G401.6 (cell line): Measurements from ENCODE around the gene DGCR2.
"Not testable (repeated sequence)": the region's sequence is repeated elsewhere in the genome, so short reads cannot be mapped to it uniquely, and the experiment has no call there.

Experiments
- FAIRE-seq: peaks from 2 replicates; lab custom pipeline; 2012; peaks lifted over from hg19 to GRCh38; lab: Jason Lieb, UNC

DGCR2 gene

GRCh38 chr22:19040391-19040861 lies 81.8 kb downstream of the DGCR2 start:
- FAIRE-seq, result no peak

- FAIRE-seq, result no peak
These were observed 82.4 kb downstream of the DGCR2 start for GRCh38 chr22:19039796-19040280.

- no peak for FAIRE-seq
These were observed 82.8 kb downstream of the DGCR2 start for GRCh38 chr22:19039448-19039780.

- no peak for FAIRE-seq
These were observed 83.3 kb downstream of the DGCR2 start for GRCh38 chr22:19038728-19039447.

- no peak for FAIRE-seq
These were observed 84.1 kb downstream of the DGCR2 start for GRCh38 chr22:19038164-19038546.

GRCh38 chr22:19037282-19038163 lies 84.7 kb downstream of the DGCR2 start:
- FAIRE-seq, result no peak

- no peak for FAIRE-seq
These were observed 85.5 kb downstream of the DGCR2 start for GRCh38 chr22:19036523-19037273.

GRCh38 chr22:19036229-19036522 lies 86.0 kb downstream of the DGCR2 start:
- no peak for FAIRE-seq

GRCh38 chr22:19035474-19036228 lies 86.6 kb downstream of the DGCR2 start:
- no peak for FAIRE-seq

GRCh38 chr22:19035126-19035473 lies 87.1 kb downstream of the DGCR2 start:
- not testable (repeated sequence) for FAIRE-seq

GRCh38 chr22:19034724-19035120 lies 87.5 kb downstream of the DGCR2 start:
- not testable (repeated sequence) for FAIRE-seq

- FAIRE-seq, result not testable (repeated sequence)
These were observed 88.0 kb downstream of the DGCR2 start for GRCh38 chr22:19034031-19034723.

- FAIRE-seq, result not testable (repeated sequence)
These were observed 88.7 kb downstream of the DGCR2 start for GRCh38 chr22:19033568-19033905.

- not testable (repeated sequence) for FAIRE-seq
These were observed 89.2 kb downstream of the DGCR2 start for GRCh38 chr22:19032898-19033567.

- FAIRE-seq, result not testable (repeated sequence)
These were observed 89.9 kb downstream of the DGCR2 start for GRCh38 chr22:19032156-19032785.

GRCh38 chr22:19030889-19031252 lies 91.3 kb downstream of the DGCR2 start:
- not testable (repeated sequence) for FAIRE-seq

GRCh38 chr22:19030226-19030888 lies 91.9 kb downstream of the DGCR2 start:
- FAIRE-seq, result not testable (repeated sequence)

- FAIRE-seq, result not testable (repeated sequence)
These were observed 92.8 kb downstream of the DGCR2 start for GRCh38 chr22:19029113-19030103.

- not testable (repeated sequence) for FAIRE-seq
These were observed 94.2 kb downstream of the DGCR2 start for GRCh38 chr22:19028060-19028455.
